Activated CD8-positive, alpha-beta memory T cell treated with anti-CD3 and anti-CD28 coated beads, Interleukin-2, amount 50 U/mL, for 1 hour (primary cell): Measurements from ENCODE around the gene SNX33.
A peak's percentile ranks its signal among the peaks of the same experiment; 100 is the strongest.
"Not testable (repeated sequence)": the region's sequence is repeated elsewhere in the genome, so short reads cannot be mapped to it uniquely, and the experiment has no call there.

Source experiments
- DNase-seq: peaks from one replicate; pipeline ENCODE4 v3.0.0-alpha.2; 2020; ENCODE audit errors: extremely low read depth

The SNX33 gene

GRCh38 chr15:75683646-75684312, 36.1 kb downstream of the SNX33 start:
- DNase-seq = peak; percentile 11

DNA sequence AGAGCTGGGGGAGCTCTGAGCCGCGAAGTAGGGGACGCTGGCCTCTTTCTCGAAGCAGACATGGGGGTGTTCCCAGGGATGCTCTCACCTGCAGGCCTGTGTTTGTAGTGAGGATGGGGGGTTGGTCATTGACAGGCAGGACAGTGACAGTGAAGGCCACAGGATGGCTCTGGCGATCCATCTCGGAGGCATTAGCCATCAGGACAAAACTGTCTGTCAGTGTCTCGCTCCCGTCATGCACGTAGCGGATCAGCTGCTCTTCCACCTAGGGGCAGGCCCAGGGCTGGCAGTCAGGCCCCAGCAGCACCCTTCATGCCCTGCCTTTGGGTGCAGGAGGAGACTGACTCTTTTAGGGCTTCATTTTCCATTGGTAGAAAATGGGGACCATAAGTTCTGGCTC, 36.9 kb downstream of the SNX33 start:
- no peak for DNase-seq

GRCh38 chr15:75685195-75685594, 37.5 kb downstream of the SNX33 start:
- DNase-seq = no peak

GRCh38 chr15:75686212-75686642, 38.5 kb downstream of the SNX33 start:
- DNase-seq = not testable (repeated sequence)

DNA sequence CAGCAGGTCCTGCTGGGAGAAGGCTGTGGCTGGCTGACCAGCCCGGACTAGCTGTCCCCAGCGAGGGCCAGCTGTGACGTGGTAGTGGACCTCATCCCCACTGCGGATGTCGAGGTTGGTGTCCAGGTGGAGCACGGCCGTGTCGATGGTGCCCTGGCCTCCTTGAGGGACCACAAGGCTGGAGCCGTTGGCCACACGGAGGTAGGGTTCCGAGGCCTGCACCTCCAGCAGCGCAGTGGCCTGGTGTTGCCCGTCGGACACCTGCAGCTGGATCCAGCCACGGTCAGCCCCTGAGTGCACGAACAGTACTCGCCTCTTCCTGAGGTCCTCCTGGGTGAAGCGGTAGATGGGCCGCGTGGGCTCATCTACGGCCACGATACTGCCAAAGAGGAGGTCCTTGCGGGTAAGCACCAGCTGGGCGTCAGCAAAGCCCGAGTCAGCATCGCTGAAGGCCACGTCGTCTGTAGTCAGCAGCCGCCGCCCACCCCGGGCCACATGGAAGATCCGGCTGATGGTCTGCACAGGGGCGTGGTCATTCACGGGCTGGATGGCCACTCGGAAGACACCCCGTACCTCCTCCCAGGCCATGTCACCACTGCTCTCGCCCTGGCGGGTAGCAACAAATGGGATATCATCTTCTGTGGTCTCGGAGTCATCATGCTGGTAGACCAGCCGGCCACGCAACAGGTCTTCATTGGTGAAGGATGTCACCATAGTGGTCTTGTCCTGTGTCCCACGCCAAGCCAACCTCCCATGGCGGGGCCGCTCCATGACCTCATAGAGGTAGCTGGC, 40.0 kb downstream of the SNX33 start:
- no peak for DNase-seq

DNA sequence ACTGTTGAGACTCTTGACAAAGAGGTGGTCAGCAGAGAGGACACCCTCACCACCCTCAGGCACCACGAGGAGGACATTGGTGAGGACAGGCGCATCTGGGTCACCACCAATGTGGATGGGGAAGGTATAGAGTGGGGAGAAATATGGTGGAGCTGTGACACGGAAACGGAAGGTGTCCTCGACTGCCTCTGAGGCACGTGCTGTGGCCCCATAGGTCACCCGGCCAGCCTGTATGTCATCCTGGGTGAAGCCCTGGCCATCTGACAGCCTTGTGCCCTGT, 40.5 kb downstream of the SNX33 start:
- DNase-seq = no peak

DNA sequence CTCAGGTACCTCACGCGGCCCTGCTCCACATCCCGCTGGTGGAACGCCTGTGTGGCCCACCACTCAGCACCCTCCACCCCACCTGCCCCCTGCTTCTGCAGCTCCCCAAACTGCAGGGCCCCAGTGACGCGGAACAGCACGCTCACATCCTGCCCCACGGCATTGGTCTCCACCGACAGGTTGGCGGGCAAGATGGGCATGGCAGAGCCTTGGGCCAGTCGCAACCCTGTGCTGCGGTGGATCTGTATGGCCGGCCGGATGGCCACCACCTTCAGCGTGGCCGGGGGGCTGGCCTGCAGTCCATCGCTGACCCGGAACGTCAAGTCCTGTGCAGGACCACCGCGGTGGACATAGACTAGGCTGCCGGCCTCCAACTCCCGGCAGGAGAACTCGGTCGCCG, 41.1 kb downstream of the SNX33 start:
- no peak for DNase-seq

- DNase-seq = not testable (repeated sequence)
Measured at GRCh38 chr15:75689429-75689828, 41.7 kb downstream of the SNX33 start.

DNA sequence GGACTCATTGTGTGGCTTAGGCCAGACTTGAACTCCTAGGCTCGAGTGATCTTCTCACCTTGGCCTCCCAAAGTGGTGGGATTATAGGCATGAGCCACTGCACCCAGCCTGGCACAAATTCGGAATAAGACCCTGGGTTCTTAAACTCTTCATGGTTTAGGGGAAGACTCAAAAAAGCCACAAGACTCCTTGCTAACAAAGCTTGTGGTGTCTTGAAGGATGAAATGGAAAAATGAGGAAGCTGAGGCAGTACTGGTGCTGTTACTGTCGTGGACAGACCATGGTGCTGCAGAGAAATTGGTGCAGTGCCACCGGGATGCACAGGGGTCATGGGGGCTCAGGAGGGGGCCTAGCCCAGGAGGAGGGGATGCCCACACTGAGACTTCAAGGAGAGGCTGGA, 44.6 kb downstream of the SNX33 start:
- DNase-seq = not testable (repeated sequence)

DNA sequence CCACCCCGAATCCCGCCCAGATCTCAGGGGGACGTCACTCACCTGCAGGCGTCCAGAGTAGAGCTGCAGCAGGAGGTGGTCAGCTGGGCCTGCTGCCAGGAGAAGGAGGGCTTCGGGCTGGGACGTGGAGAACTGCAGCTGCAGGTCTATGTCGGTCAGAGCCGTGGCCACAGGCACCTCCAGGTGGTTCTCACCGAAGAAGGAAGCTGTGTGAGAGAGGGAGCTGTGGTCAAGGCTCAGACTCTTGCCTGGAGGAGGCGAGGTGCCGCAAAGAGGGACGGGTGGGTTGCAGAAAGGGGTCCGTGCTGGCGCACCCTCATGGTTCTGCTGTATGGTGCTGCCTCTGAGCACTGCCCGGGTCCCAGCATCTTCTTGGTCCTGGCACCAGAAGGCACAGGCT, 45.3 kb downstream of the SNX33 start:
- not testable (repeated sequence) for DNase-seq

DNA sequence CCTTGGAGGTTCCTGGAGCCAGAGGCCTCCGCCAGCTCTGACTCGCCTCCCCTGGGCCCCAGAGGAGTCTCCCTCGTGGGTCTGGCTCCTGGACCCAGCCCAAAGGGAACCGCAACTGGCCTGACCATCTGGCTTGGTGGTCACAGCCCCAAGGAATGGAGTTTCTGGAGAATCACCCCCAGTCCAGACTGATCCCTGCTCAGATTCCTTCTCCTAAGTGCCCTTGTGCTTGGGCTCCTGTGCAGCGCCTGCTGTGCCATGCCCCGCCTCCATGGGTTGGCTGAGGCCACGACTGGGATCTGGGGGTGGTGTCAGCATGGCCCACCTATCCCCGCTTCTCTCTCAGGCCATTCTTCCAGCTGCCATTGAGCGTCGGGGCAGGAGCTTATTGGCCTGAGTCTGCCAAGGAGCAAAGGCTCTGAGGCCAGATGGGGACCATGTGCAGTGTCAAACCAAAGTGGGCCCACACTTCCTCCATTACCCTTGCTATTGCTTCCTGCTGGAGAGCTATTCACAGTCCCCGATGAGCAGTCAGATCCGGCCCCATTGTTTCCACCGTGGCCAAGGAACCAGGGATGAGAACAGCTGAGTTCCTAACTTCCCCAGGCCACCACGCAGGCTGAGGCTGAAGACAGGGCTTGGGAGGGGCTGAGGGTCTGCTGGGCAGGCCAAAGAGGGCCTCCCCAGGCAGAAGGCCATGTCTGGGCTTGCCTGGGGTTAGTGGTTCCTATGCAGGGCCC, 46.0 kb downstream of the SNX33 start:
- no peak for DNase-seq

- no peak for DNase-seq
Measured at GRCh38 chr15:75694241-75695182, 46.8 kb downstream of the SNX33 start.

DNA sequence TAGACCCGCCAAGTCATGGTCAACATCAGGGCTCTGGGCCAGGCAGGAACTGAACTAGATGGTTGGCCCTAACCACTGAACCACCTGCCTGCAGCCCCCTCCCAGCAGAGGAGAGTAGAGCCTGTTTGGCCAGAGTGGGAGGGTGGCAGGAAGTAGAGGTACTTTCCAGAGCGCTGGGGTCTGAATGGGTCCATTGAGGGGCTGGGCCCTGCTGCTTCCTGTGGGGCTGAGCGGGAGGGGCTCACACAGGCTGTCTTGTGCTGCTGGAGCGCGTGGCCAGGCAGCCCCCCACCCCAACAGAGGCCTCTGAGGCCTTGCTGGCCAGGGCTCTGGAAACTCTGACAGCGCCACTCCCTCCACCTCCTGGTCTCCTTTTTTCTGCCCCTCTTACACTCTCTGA, 47.5 kb downstream of the SNX33 start:
- DNase-seq = no peak

DNA sequence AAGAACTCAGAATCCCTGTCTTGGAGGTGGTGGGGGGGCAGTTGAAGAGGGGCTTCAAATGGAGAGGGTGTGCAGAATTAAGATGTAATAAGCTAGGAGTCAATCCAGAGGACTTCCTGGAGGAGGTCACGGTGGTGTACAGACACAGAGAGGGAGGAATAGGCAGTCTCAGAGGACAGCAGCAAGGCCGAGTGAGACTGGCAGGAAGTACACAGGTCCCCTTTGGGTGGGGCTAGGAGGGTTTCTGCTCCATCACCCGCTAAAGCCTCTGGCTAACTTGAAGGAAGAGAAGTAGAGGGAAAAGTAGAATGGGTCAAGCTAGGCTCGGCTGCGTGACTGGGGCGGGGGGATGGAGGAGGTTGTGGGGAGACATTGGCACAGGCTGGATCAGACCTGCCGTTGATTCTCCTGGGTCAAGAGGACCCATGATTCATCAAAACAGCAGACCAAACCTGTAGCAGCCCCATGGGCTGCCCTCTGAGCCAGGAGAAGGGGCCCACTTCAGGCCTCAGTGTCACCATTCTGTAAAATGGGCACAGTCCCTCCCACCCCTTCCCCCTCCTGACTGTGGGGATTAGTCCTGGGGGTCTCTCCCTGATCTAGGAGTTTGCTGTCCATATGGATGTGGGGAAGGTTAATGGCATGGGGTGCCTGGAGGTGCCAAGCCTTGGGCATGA, 48.1 kb downstream of the SNX33 start:
- DNase-seq = no peak

- no peak for DNase-seq
Measured at GRCh38 chr15:75696311-75696720, 48.6 kb downstream of the SNX33 start.

- no peak for DNase-seq
Measured at GRCh38 chr15:75696854-75697259, 49.1 kb downstream of the SNX33 start.

- DNase-seq = no peak
Measured at GRCh38 chr15:75697523-75697922, 49.8 kb downstream of the SNX33 start.

DNA sequence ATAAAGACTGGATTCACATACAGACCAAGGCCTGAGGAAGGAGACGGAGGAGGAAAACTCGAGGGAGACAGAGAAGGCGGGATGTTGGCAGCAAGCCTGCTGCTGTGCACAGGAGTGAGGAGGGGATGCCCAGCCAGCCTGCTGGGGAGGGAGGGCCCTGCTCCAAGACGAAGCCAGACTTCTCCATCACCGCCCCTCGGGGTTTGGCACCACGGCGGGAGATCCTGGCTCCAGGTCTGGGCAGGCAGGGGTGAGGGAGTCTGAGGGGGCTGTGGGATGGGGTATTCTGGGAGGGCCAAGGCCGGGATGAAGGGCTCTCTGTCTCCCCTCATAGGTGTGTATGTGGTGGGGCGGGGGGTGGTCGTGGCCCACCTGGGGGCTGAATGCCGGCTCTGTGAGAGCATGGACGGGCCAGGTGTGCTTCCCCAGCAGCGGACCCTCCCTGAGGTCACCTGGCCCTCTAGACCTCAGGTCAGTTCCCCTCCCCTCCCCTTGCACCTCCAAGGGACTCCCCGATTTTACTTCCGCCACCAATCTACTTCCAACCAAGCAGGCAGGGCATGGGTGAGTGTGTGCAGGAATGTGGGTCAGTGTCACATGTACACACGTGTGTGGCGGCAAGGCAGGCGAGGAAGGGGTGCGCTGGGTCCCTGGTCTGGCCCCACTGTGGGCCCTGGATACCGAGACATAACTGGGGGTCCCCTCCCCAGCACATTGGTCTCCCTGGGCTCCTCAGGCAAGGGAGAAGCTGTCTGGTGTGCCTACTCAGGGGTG, 50.4 kb downstream of the SNX33 start:
- DNase-seq = not testable (repeated sequence)

DNA sequence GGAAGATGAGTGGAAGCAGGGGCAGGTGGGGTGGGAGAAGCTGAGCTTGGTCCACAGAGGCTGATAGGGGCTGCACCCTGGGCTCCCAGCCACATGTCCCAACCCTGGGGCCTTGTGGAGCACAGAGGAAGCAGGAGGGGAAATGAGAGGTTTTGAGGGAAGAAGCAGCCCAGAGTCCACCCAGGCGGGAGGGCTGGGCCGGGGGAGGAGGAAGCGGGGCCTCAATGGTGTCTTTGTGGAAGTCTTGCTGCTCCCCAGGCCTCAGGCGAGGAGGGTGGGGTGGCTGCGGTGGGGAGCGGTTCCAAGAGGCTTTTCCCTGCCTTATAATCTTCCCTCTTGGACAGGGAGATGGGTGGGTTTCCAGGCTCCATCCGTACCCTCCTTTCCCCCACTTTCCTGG, 51.8 kb downstream of the SNX33 start:
- DNase-seq = not testable (repeated sequence)
